Aorta (tissue), 4 donors: ENCODE results near the gene TATDN3. TPM values are rescaled to one million over a fixed set of nuclear protein-coding genes. Genes with fewer than 3 reads are reported as not detected.

Source experiments
- polyA plus RNA-seq, 2 donors: library from polyadenylated mRNA; stranded (reverse); fragments of 200-250 nt; gene quantifications; one replicate each; pipeline ENCODE4 v1.2.3, GENCODE V29; 2013
- total RNA-seq, 2 donors: library from RNA; stranded (reverse); fragmentation: NEBNext Ultra II Directional; extraction: Animal tissue kit (Norgen Biotek cat#: 25700); gene quantifications; one replicate each; pipeline ENCODE4 v1.2.1, GENCODE V29; 2021
- donor health status: healthy with polysubstance abuse.
- donor health status: Bipolar disorder and iron deficiency.
- donor health status: DM: no; HTN: no; CAD: no.
- donor health status: DM: yes; HTN: yes; CAD: no.

TATDN3 gene
- total and polyA plus RNA-seq, 4 donors, result 10.1 to 27.0 (median 11.2) TPM

Other genes starting within 250 kb of the TATDN3 start
- gene ATF3, start 183.1 kb upstream of the TATDN3 start, total RNA-seq, result 100 to 1,000 TPM in 1 of 2 donors, 10 to 100 TPM in 1; 28.1 to 265 TPM
- 10 to 100 TPM; 22.7 to 60.9 TPM for gene ATF3, start 183.1 kb upstream of the TATDN3 start, polyA plus RNA-seq
- 10 to 100 TPM in 1 of 2 donors, 1 to 10 TPM in 1; 5.5 to 13.9 TPM for gene BATF3, start 92.1 kb upstream of the TATDN3 start, total RNA-seq
- 1 to 10 TPM; 5.9 to 8.8 TPM for gene BATF3, start 92.1 kb upstream of the TATDN3 start, polyA plus RNA-seq
- 10 to 100 TPM; 26.3 to 30.5 TPM for gene NSL1, start 117 bp upstream of the TATDN3 start, total RNA-seq
- 10 to 100 TPM; 17.7 to 29.2 TPM for gene NSL1, start 117 bp upstream of the TATDN3 start, polyA plus RNA-seq
- gene SPATA45, start 55.8 kb downstream of the TATDN3 start, total RNA-seq, result under 1 TPM in 1 of 2 donors, not detected in 1; 0.78 TPM
- not detected for gene SPATA45, start 55.8 kb downstream of the TATDN3 start, polyA plus RNA-seq
- 1 to 10 TPM; 6.9 to 7.7 TPM for gene FLVCR1, start 66.4 kb downstream of the TATDN3 start, total RNA-seq
- 1 to 10 TPM; 2.6 to 3.0 TPM for gene FLVCR1, start 66.4 kb downstream of the TATDN3 start, polyA plus RNA-seq
- 1 to 10 TPM in 1 of 2 donors, under 1 TPM in 1; 0.29 to 1.8 TPM for gene VASH2, start 158.6 kb downstream of the TATDN3 start, total RNA-seq
- gene VASH2, start 158.6 kb downstream of the TATDN3 start, polyA plus RNA-seq, result under 1 TPM; 0.26 to 0.38 TPM
- gene ANGEL2, start 224.0 kb downstream of the TATDN3 start, total RNA-seq, result 10 to 100 TPM; 33.5 to 40.4 TPM
- gene ANGEL2, start 224.0 kb downstream of the TATDN3 start, polyA plus RNA-seq, result 10 to 100 TPM; 10.6 to 24.7 TPM